CD8-positive, alpha-beta memory T cell (primary cell): Measurements from ENCODE around the gene SLC18A2. TPM values are rescaled to one million over a fixed set of nuclear protein-coding genes. Genes with fewer than 3 reads are reported as not detected.

Experiments used
- CTCF ChIA-PET: fragments of 350-600 bp; sonication (Branson Sonifier 250); formaldehyde crosslinking; loops from one replicate; lab custom pipeline; 2021; ENCODE audit warnings: antibody characterized with exemption; lab: Charles Lee
- POLR2A ChIA-PET: fragments of 350-600 bp; sonication (Branson Sonifier 250); formaldehyde crosslinking; loops from one replicate; lab custom pipeline; 2021; ENCODE audit warnings: antibody characterized with exemption; lab: Charles Lee
- DNase-seq, 5 donors: peaks; one replicate each; pipeline versions ENCODE4 v3.0.0 to v3.0.0-alpha.2; 2020 to 2022; ENCODE audit warnings: mixed read lengths in 1 of 5
- H3K27ac ChIP-seq: one replicate; pipeline ENCODE4 v1.7.0; 2013; ENCODE audit warnings: low read depth, mild to moderate bottlenecking, low read length, moderate library complexity
- H3K27me3 ChIP-seq: 2 replicates; pipeline ENCODE4 v1.7.0; 2013; ENCODE audit warnings: low read length, mild to moderate bottlenecking; ENCODE audit not compliant: insufficient read depth, poor library complexity, severe bottlenecking
- H3K36me3 ChIP-seq: 2 replicates; pipeline ENCODE4 v1.7.0; 2013; ENCODE audit warnings: mild to moderate bottlenecking, low read length, moderate library complexity; ENCODE audit not compliant: insufficient read depth
- H3K4me1 ChIP-seq: 2 replicates; pipeline ENCODE4 v1.7.0; 2013; ENCODE audit warnings: mild to moderate bottlenecking, low read length, moderate library complexity; ENCODE audit not compliant: insufficient read depth
- H3K4me3 ChIP-seq: 2 replicates; pipeline ENCODE4 v1.7.0; 2013; ENCODE audit warnings: mild to moderate bottlenecking, low read length
- H3K9me3 ChIP-seq: 2 replicates; pipeline ENCODE4 v1.7.0; 2013; ENCODE audit warnings: mild to moderate bottlenecking, low read length
- H3K27ac Mint-ChIP-seq, 8 donors: one replicate each; pipeline ENCODE4 v1.8.0; 2020 to 2021; ENCODE audit warnings: mixed read lengths in 8 of 8, mild to moderate bottlenecking in 6 of 8, inconsistent platforms in 3 of 8, moderate library complexity in 3 of 8
- H3K27me3 Mint-ChIP-seq, 2 donors: one replicate each; pipeline ENCODE4 v1.8.0; 2020 to 2021; ENCODE audit warnings: mixed read lengths in 2 of 2, mild to moderate bottlenecking in 1 of 2, moderate library complexity in 1 of 2
- H3K36me3 Mint-ChIP-seq, 3 donors: one replicate each; pipeline ENCODE4 v1.8.0; 2020 to 2021; ENCODE audit warnings: mixed read lengths in 3 of 3, inconsistent platforms in 1 of 3, mild to moderate bottlenecking in 1 of 3
- H3K4me1 Mint-ChIP-seq, 3 donors: one replicate each; pipeline ENCODE4 v1.8.0; 2020 to 2021; ENCODE audit warnings: mixed read lengths in 3 of 3, inconsistent platforms in 1 of 3, mild to moderate bottlenecking in 1 of 3
- H3K4me3 Mint-ChIP-seq, 7 donors: one replicate each; pipeline ENCODE4 v1.8.0; 2020 to 2021; ENCODE audit warnings: mixed read lengths in 7 of 7, mild to moderate bottlenecking in 6 of 7, moderate library complexity in 4 of 7, inconsistent platforms in 2 of 7
- H3K9me3 Mint-ChIP-seq, 5 donors: one replicate each; pipeline ENCODE4 v1.8.0; 2020 to 2022; ENCODE audit warnings: mixed read lengths in 5 of 5, mild to moderate bottlenecking in 3 of 5, moderate library complexity in 2 of 5, inconsistent platforms in 1 of 5
- polyA plus RNA-seq: library from polyadenylated mRNA; unstranded; fragments of 300-500 nt; fragmentation: Illumina TruSeq; gene quantifications from one replicate; pipeline ENCODE4 v1.2.3, GENCODE V29; 2021
- total RNA-seq, 2 experiments: library from RNA; stranded (reverse); gene quantifications; one replicate each; pipeline ENCODE4 v1.2.3, GENCODE V29; 2021

Gene SLC18A2
- total and polyA plus RNA-seq, 3 experiments from 2014 or later, result 0.07 to 0.08 TPM; not detected in 1

DNA sequence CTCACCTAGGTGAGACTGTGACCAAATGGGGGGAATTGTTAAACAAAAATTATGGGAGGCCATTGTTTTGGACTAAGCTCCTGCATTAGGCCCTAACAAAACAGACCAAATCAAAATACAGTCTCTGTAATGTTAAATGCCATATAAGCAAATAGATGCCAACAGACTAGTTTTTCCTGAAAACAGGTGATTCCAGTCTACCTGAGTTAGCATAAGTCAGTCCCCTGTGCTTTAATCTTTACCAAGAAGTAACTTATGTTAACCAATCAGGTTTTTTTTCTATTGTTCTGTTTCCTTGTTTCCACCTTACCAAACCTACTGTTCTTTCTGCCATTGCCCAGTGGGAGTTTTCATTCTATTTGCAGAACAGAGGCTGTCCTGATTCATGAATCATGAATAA lies 86.3 kb downstream of the SLC18A2 start:
- H3K4me1 Mint-ChIP-seq, result peaks cover 29 to 79% (median 69%) of the 10 kb centered on the region in 3 donors
- no peaks in the 10 kb centered on the region for H3K9me3 Mint-ChIP-seq
- Histone ChIP-seq H3K27me3 (no peaks in the 10 kb centered on the region), H3K9me3 (no peaks in the 10 kb centered on the region), H3K27ac (no peak overlapping the region), H3K4me3 (no peak overlapping the region), H3K36me3 (no peaks in the 10 kb centered on the region), H3K4me1 (no peaks in the 10 kb centered on the region)
- H3K27ac Mint-ChIP-seq, result no peak overlapping the region
- H3K36me3 Mint-ChIP-seq, result peaks cover 0 to 19% (median 3%) of the 10 kb centered on the region in 3 donors
- ChIA-PET CTCF (no interaction called here), POLR2A (no interaction called here)
- no peak overlapping the region for H3K4me3 Mint-ChIP-seq
- DNase-seq, result no peak
- no peaks in the 10 kb centered on the region for H3K27me3 Mint-ChIP-seq

Other genes with a start within 250 kb of the SLC18A2 start
- under 1 TPM; 0.28 to 0.38 TPM for gene SHTN1, start 235.9 kb upstream of the SLC18A2 start, total RNA-seq
- not detected for gene SHTN1, start 235.9 kb upstream of the SLC18A2 start, polyA plus RNA-seq
- not detected for gene VAX1, start 102.8 kb upstream of the SLC18A2 start, total RNA-seq
- not detected for gene VAX1, start 102.8 kb upstream of the SLC18A2 start, polyA plus RNA-seq
- gene KCNK18, start 43.6 kb upstream of the SLC18A2 start, total RNA-seq, result not detected
- gene KCNK18, start 43.6 kb upstream of the SLC18A2 start, polyA plus RNA-seq, result not detected
- gene PDZD8, start 134.3 kb downstream of the SLC18A2 start, total RNA-seq, result 10 to 100 TPM; 29.8 to 31.1 TPM
- 15.8 TPM for gene PDZD8, start 134.3 kb downstream of the SLC18A2 start, polyA plus RNA-seq